ENCODE data around the gene TNFSF4. TPM values are rescaled to one million over a fixed set of nuclear protein-coding genes. Genes with fewer than 3 reads are reported as not detected.
"Not testable (repeated sequence)": the region's sequence is repeated elsewhere in the genome, so short reads cannot be mapped to it uniquely, and the experiment has no call there.

Gene TNFSF4
- polyA plus RNA-seq, 1 donor (not counting 4 experiments of a cell fraction or from before 2014, with no cell fraction given) = 1.2 TPM

DNA sequence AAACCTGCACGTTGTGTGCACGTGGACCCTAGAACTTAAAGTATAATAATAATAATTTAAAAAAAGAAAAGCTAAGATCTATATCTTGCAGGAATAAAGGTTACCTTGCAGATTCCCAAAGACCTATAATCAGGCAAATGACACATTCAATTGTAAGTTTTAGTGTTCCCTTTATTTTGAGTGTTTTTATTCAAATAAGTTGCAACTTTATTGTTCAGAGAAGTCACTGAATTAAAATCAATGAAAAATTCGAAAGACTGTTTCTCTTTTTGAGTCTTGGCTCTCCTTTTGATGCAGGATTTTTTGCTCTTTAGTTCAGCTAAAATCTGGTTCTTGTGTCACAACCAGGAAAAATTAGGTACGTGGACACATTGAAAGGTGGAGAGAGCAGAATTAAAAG, 27.8 kb upstream of the TNFSF4 start:
- Histone ChIP-seq H3K27ac (ENCODE audit: control insufficient read depth, insufficient read depth, low read length) (no peak overlapping the region), H4K20me1 (ENCODE audit: control insufficient read depth, extremely low read depth, insufficient read depth, low read length) (no peaks in the 10 kb centered on the region), H3K4me3 (ENCODE audit: control insufficient read depth in 2 of 3, extremely low read depth in 1 of 3, insufficient read depth in 2 of 3, low read depth in 1 of 3, low read length in 3 of 3) (no peak overlapping the region), H3K9me3 (ENCODE audit: control insufficient read depth, low read depth, low read length) (no peaks in the 10 kb centered on the region), H3K36me3 (ENCODE audit: control insufficient read depth in 2 of 2, extremely low read depth in 1 of 2, insufficient read depth in 2 of 2, low read length in 2 of 2) (no peaks in the 10 kb centered on the region), H3K4me1 (ENCODE audit: control insufficient read depth, extremely low read depth, insufficient read depth, low read length) (no peaks in the 10 kb centered on the region), H3K79me2 (ENCODE audit: control insufficient read depth, insufficient read depth, low read length) (no peaks in the 10 kb centered on the region), H3K9ac (ENCODE audit: control insufficient read depth, extremely low read depth, insufficient read depth, low read length) (no peak overlapping the region), H3K9me1 (ENCODE audit: control insufficient read depth, extremely low read depth, insufficient read depth, low read length) (no peaks in the 10 kb centered on the region), H2AFZ (ENCODE audit: control insufficient read depth, low read length) (no peak overlapping the region), H3K27me3 (ENCODE audit: control insufficient read depth, extremely low read depth, insufficient read depth, low read length) (no peaks in the 10 kb centered on the region), H3K4me2 (ENCODE audit: control insufficient read depth, extremely low read depth, insufficient read depth, low read depth, low read length) (no peak overlapping the region)
- no peak for DNase-seq (ENCODE audit: low read depth, low spot score)
- TF ChIP-seq EZH2 (IDR thresholded peaks at IDR 0.05; ENCODE audit: low read length) = no peak
- TF ChIP-seq, protein P1, sequence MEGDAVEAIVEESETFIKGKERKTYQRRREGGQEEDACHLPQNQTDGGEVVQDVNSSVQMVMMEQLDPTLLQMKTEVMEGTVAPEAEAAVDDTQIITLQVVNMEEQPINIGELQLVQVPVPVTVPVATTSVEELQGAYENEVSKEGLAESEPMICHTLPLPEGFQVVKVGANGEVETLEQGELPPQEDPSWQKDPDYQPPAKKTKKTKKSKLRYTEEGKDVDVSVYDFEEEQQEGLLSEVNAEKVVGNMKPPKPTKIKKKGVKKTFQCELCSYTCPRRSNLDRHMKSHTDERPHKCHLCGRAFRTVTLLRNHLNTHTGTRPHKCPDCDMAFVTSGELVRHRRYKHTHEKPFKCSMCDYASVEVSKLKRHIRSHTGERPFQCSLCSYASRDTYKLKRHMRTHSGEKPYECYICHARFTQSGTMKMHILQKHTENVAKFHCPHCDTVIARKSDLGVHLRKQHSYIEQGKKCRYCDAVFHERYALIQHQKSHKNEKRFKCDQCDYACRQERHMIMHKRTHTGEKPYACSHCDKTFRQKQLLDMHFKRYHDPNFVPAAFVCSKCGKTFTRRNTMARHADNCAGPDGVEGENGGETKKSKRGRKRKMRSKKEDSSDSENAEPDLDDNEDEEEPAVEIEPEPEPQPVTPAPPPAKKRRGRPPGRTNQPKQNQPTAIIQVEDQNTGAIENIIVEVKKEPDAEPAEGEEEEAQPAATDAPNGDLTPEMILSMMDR (optimal IDR thresholded peaks at IDR 0.05 in 1 of 3, IDR thresholded peaks at IDR 0.05 in 1 of 3, conservative IDR thresholded peaks at IDR 0.05 in 1 of 3; ENCODE audit: extremely low read depth in 1 of 3, insufficient read depth in 2 of 3, low read length in 3 of 3) = no peak
- FAIRE-seq = no peak
- dilution Hi-C loops (cut with MboI; ENCODE audit: extremely low pct_ligation_motif_present, low sequenced_read_pairs) = no loop called here

DNA sequence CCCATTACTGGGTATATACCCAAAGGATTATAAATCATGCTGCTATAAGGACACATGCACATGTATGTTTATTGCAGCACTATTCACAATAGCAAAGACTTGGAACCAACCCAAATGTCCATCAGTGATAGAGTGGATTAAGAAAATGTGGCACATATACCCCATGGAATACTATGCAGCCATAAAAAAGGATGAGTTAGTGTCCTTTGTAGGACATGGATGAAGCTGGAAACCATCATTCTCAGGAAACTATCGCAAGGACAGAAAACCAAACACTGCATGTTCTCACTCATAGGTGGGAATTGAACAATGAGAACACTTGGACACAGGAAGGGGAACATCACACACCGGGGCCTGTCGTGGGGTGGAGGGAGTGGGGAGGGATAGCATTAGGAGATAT, 27.3 kb upstream of the TNFSF4 start:
- H4K20me1 ChIP-seq (ENCODE audit: control insufficient read depth, extremely low read depth, insufficient read depth, low read length); H3K9ac ChIP-seq (ENCODE audit: control insufficient read depth, extremely low read depth, insufficient read depth, low read length); H2AFZ ChIP-seq (ENCODE audit: control insufficient read depth, low read length); H3K4me1 ChIP-seq (ENCODE audit: control insufficient read depth, extremely low read depth, insufficient read depth, low read length); H3K9me3 ChIP-seq (ENCODE audit: control insufficient read depth, low read depth, low read length); H3K36me3 ChIP-seq (ENCODE audit: control insufficient read depth in 2 of 2, extremely low read depth in 1 of 2, insufficient read depth in 2 of 2, low read length in 2 of 2); DNase-seq (ENCODE audit: low read depth, low spot score); H3K79me2 ChIP-seq (ENCODE audit: control insufficient read depth, insufficient read depth, low read length); H3K9me1 ChIP-seq (ENCODE audit: control insufficient read depth, extremely low read depth, insufficient read depth, low read length); dilution Hi-C loops (cut with MboI; ENCODE audit: extremely low pct_ligation_motif_present, low sequenced_read_pairs); FAIRE-seq; H3K27ac ChIP-seq (ENCODE audit: control insufficient read depth, insufficient read depth, low read length); H3K4me2 ChIP-seq (ENCODE audit: control insufficient read depth, extremely low read depth, insufficient read depth, low read depth, low read length); H3K4me3 ChIP-seq (ENCODE audit: control insufficient read depth in 2 of 3, extremely low read depth in 1 of 3, insufficient read depth in 2 of 3, low read depth in 1 of 3, low read length in 3 of 3); H3K27me3 ChIP-seq (ENCODE audit: control insufficient read depth, extremely low read depth, insufficient read depth, low read length): not testable (repeated sequence)

DNA sequence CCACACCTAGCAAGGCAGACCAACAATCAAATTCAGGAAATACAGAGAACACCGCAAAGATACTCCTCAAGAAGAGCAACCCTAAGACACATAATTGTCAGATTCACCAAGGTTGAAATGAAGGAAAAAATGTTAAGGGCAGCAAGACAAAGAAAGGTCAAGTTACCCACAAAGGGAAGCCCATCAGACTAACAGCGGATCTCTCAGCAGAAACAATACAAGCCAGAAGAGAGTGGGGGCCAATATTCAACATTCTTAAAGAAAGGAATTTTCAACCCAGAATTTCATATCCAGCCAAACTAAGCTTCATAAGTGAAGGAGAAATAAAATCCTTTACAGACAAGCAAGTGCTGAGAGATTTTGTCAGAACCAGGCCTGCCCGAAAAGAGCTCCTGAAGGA, 21.9 kb upstream of the TNFSF4 start:
- H3K9ac ChIP-seq (ENCODE audit: control insufficient read depth, extremely low read depth, insufficient read depth, low read length); H3K36me3 ChIP-seq (ENCODE audit: control insufficient read depth in 2 of 2, extremely low read depth in 1 of 2, insufficient read depth in 2 of 2, low read length in 2 of 2); H2AFZ ChIP-seq (ENCODE audit: control insufficient read depth, low read length); H3K79me2 ChIP-seq (ENCODE audit: control insufficient read depth, insufficient read depth, low read length); H4K20me1 ChIP-seq (ENCODE audit: control insufficient read depth, extremely low read depth, insufficient read depth, low read length); H3K27ac ChIP-seq (ENCODE audit: control insufficient read depth, insufficient read depth, low read length); H3K9me1 ChIP-seq (ENCODE audit: control insufficient read depth, extremely low read depth, insufficient read depth, low read length); H3K4me2 ChIP-seq (ENCODE audit: control insufficient read depth, extremely low read depth, insufficient read depth, low read depth, low read length); FAIRE-seq; H3K9me3 ChIP-seq (ENCODE audit: control insufficient read depth, low read depth, low read length); DNase-seq (ENCODE audit: low read depth, low spot score); dilution Hi-C loops (cut with MboI; ENCODE audit: extremely low pct_ligation_motif_present, low sequenced_read_pairs); H3K4me3 ChIP-seq (ENCODE audit: control insufficient read depth in 2 of 3, extremely low read depth in 1 of 3, insufficient read depth in 2 of 3, low read depth in 1 of 3, low read length in 3 of 3); H3K27me3 ChIP-seq (ENCODE audit: control insufficient read depth, extremely low read depth, insufficient read depth, low read length); H3K4me1 ChIP-seq (ENCODE audit: control insufficient read depth, extremely low read depth, insufficient read depth, low read length): not testable (repeated sequence)

Measured in keratinocyte (primary cell).